ENCODE results near the gene NDE1. TPM values are rescaled to one million over a fixed set of nuclear protein-coding genes. Genes with fewer than 3 reads are reported as not detected.
A peak's percentile ranks its signal among the peaks of the same experiment; 100 is the strongest.
"Not testable (repeated sequence)": the region's sequence is repeated elsewhere in the genome, so short reads cannot be mapped to it uniquely, and the experiment has no call there.

The NDE1 gene, protein sequence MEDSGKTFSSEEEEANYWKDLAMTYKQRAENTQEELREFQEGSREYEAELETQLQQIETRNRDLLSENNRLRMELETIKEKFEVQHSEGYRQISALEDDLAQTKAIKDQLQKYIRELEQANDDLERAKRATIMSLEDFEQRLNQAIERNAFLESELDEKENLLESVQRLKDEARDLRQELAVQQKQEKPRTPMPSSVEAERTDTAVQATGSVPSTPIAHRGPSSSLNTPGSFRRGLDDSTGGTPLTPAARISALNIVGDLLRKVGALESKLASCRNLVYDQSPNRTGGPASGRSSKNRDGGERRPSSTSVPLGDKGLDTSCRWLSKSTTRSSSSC
- polyA plus RNA-seq (2013, experiment 1 of 2): 73.2 TPM
- polyA plus RNA-seq (2013, experiment 2 of 2): 76.7 TPM

- Histone ChIP-seq H3K4me1 (ENCODE audit: control insufficient read depth, insufficient read depth, low read length, poor library complexity, severe bottlenecking) (peaks cover 5% of the 10 kb centered on the region), H3K4me3 (ENCODE audit: extremely low read depth, insufficient read depth, low read length, poor library complexity, severe bottlenecking) (peak within 1 kb of the TSS; percentile 93), H3K36me3 (ENCODE audit: control insufficient read depth, insufficient read depth, low read length) (peaks cover 21% of the 10 kb centered on the region), H3K27ac (ENCODE audit: low read depth, low read length, severe bottlenecking) (peak within 1 kb of the TSS; percentile 45), H3K9me3 (ENCODE audit: control insufficient read depth, low read length) (no peaks in the 10 kb centered on the region)
- WGBS, 2 experiments (ENCODE audit: insufficient coverage in 2 of 2): 0% methylated on average over 70 of the region's 71 CpGs
Measured at GRCh38 chr16:15650019-15650697, at the start of gene NDE1. NDE1 (plus strand) TSS chr16:15650245; CDS start chr16:15664779, 14,534 bp downstream.

GRCh38 chr16:15601212-15601879 lies 48.7 kb upstream of the NDE1 start:
- no peak overlapping the region for H3K4me3 ChIP-seq (ENCODE audit: extremely low read depth, insufficient read depth, low read length, poor library complexity, severe bottlenecking)
- whole genome bisulfite sequencing, 2 experiments (ENCODE audit: insufficient coverage in 2 of 2): 74 to 87% methylated on average over 5 to 9 of the region's 9 CpGs
- H3K4me1 ChIP-seq (ENCODE audit: control insufficient read depth, insufficient read depth, low read length, poor library complexity, severe bottlenecking): peaks cover 17% of the 10 kb centered on the region
- no peak overlapping the region for H3K27ac ChIP-seq (ENCODE audit: low read depth, low read length, severe bottlenecking)
- H3K9me3 ChIP-seq (ENCODE audit: control insufficient read depth, low read length): no peaks in the 10 kb centered on the region
- H3K36me3 ChIP-seq (ENCODE audit: control insufficient read depth, insufficient read depth, low read length): peaks cover 92% of the 10 kb centered on the region

DNA sequence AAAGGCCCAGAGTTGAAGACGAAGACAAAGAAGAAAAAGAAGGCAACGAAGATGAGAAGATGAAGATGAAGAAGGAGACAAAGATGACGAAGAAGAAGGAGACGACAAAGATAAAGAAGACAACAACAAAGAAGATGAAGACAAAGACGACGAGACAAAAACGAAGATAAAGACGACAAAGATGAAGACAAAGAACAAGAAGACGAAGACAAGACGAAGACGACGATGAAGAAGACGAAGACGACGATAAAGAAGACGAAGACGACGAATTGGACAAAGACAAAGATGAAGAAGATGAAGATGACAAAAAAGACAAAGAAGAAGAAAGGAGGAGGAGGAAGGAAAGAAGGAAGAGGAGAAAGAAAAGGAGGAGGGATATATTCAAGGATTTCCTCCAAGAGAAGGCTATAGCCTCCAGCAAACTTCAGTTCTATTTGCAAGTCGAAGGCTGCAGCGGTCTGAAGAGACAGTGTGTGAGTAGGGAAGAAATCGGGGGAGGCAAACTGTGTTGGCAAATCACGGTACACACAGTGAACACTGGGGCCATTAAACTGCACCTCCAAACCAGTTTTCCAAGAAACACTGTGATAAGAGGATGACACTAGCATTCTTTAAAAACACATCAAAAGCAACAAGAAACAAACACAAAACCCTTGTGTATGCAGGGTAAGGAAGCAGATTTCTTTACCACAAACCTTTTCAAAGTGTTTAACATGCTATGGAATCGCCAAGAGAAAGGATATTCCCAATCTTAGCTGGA lies 47.6 kb upstream of the NDE1 start:
- peaks cover 93% of the 10 kb centered on the region for H3K36me3 ChIP-seq (ENCODE audit: control insufficient read depth, insufficient read depth, low read length)
- H3K9me3 ChIP-seq (ENCODE audit: control insufficient read depth, low read length): no peaks in the 10 kb centered on the region
- peaks cover 14% of the 10 kb centered on the region for H3K4me1 ChIP-seq (ENCODE audit: control insufficient read depth, insufficient read depth, low read length, poor library complexity, severe bottlenecking)
- 95 to 96% methylated on average over 21 to 22 of the region's 23 CpGs for WGBS, 2 experiments (ENCODE audit: insufficient coverage in 2 of 2)
- H3K27ac ChIP-seq (ENCODE audit: low read depth, low read length, severe bottlenecking): no peak overlapping the region
- H3K4me3 ChIP-seq (ENCODE audit: extremely low read depth, insufficient read depth, low read length, poor library complexity, severe bottlenecking): no peak overlapping the region

GRCh38 chr16:15604460-15605440 lies 45.3 kb upstream of the NDE1 start:
- WGBS, 2 experiments (ENCODE audit: insufficient coverage in 2 of 2): 95 to 96% methylated on average over 9 of the region's 14 CpGs
- Histone ChIP-seq H3K9me3 (ENCODE audit: control insufficient read depth, low read length) (no peaks in the 10 kb centered on the region), H3K27ac (ENCODE audit: low read depth, low read length, severe bottlenecking) (no peak overlapping the region), H3K4me3 (ENCODE audit: extremely low read depth, insufficient read depth, low read length, poor library complexity, severe bottlenecking) (no peak overlapping the region), H3K36me3 (ENCODE audit: control insufficient read depth, insufficient read depth, low read length) (peaks cover 96% of the 10 kb centered on the region), H3K4me1 (ENCODE audit: control insufficient read depth, insufficient read depth, low read length, poor library complexity, severe bottlenecking) (peaks cover 20% of the 10 kb centered on the region)

- peaks cover 96% of the 10 kb centered on the region for H3K36me3 ChIP-seq (ENCODE audit: control insufficient read depth, insufficient read depth, low read length)
Measured at GRCh38 chr16:15605839-15606517, 44.1 kb upstream of the NDE1 start.

GRCh38 chr16:15606518-15607220 lies 43.4 kb upstream of the NDE1 start:
- no peak overlapping the region for H3K4me3 ChIP-seq (ENCODE audit: extremely low read depth, insufficient read depth, low read length, poor library complexity, severe bottlenecking)
- H3K4me1 ChIP-seq (ENCODE audit: control insufficient read depth, insufficient read depth, low read length, poor library complexity, severe bottlenecking): peaks cover 19% of the 10 kb centered on the region
- H3K9me3 ChIP-seq (ENCODE audit: control insufficient read depth, low read length): no peaks in the 10 kb centered on the region
- 96 to 100% methylated on average over 4 to 5 of the region's 5 CpGs for WGBS, 2 experiments (ENCODE audit: insufficient coverage in 2 of 2)
- peaks cover 95% of the 10 kb centered on the region for H3K36me3 ChIP-seq (ENCODE audit: control insufficient read depth, insufficient read depth, low read length)
- H3K27ac ChIP-seq (ENCODE audit: low read depth, low read length, severe bottlenecking): no peak overlapping the region

More at GRCh38 chr16:15605839-15606517, 44.1 kb upstream of the NDE1 start:
- WGBS, 2 experiments (ENCODE audit: insufficient coverage in 2 of 2): 90 to 96% methylated on average over 8 to 13 of the region's 13 CpGs
- Histone ChIP-seq H3K27ac (ENCODE audit: low read depth, low read length, severe bottlenecking) (no peak overlapping the region), H3K9me3 (ENCODE audit: control insufficient read depth, low read length) (no peaks in the 10 kb centered on the region), H3K4me3 (ENCODE audit: extremely low read depth, insufficient read depth, low read length, poor library complexity, severe bottlenecking) (no peak overlapping the region), H3K4me1 (ENCODE audit: control insufficient read depth, insufficient read depth, low read length, poor library complexity, severe bottlenecking) (peaks cover 17% of the 10 kb centered on the region)

GRCh38 chr16:15607221-15607699 lies 42.8 kb upstream of the NDE1 start:
- WGBS, 2 experiments (ENCODE audit: insufficient coverage in 2 of 2): 94 to 96% methylated on average over 4 to 6 of the region's 12 CpGs
- Histone ChIP-seq H3K36me3 (ENCODE audit: control insufficient read depth, insufficient read depth, low read length) (peaks cover 95% of the 10 kb centered on the region), H3K4me1 (ENCODE audit: control insufficient read depth, insufficient read depth, low read length, poor library complexity, severe bottlenecking) (peaks cover 25% of the 10 kb centered on the region)
- H3K9me3 ChIP-seq (ENCODE audit: control insufficient read depth, low read length); H3K27ac ChIP-seq (ENCODE audit: low read depth, low read length, severe bottlenecking); H3K4me3 ChIP-seq (ENCODE audit: extremely low read depth, insufficient read depth, low read length, poor library complexity, severe bottlenecking): not testable (repeated sequence)

GRCh38 chr16:15607700-15608396 lies 42.2 kb upstream of the NDE1 start:
- Histone ChIP-seq H3K4me1 (ENCODE audit: control insufficient read depth, insufficient read depth, low read length, poor library complexity, severe bottlenecking) (peaks cover 25% of the 10 kb centered on the region), H3K4me3 (ENCODE audit: extremely low read depth, insufficient read depth, low read length, poor library complexity, severe bottlenecking) (no peak overlapping the region), H3K36me3 (ENCODE audit: control insufficient read depth, insufficient read depth, low read length) (peaks cover 95% of the 10 kb centered on the region), H3K9me3 (ENCODE audit: control insufficient read depth, low read length) (no peaks in the 10 kb centered on the region), H3K27ac (ENCODE audit: low read depth, low read length, severe bottlenecking) (no peak overlapping the region)
- WGBS, 2 experiments (ENCODE audit: insufficient coverage in 2 of 2): 90% methylated on average over 6 to 9 of the region's 13 CpGs

All from mesodermal cell (in vitro differentiated cells).